ENCODE results near the gene MRPL14. TPM values are rescaled to one million over a fixed set of nuclear protein-coding genes. Genes with fewer than 3 reads are reported as not detected.

Gene MRPL14
- total and polyA plus RNA-seq, 2 of the 8 experiments (the other 6 are each of a cell fraction or from before 2014, with no cell fraction given): 82.0 to 97.1 TPM

GRCh38 chr6:44101832-44102231, 25.4 kb downstream of the MRPL14 start:
- Histone ChIP-seq H3K23me2 (ENCODE audit: low read depth, low read length) (no peaks in the 10 kb centered on the region), H4K20me1 (replicated peaks in 1 of 2; ENCODE audit: control insufficient read depth in 1 of 2, insufficient read depth in 2 of 2, low read length in 2 of 2) (peaks cover 9 to 21% of the 10 kb centered on the region in 2 experiments), H3K9ac (replicated peaks in 1 of 4; ENCODE audit: extremely low read depth in 1 of 4, low read depth in 3 of 4, low read length in 3 of 4) (no peak overlapping the region), H3K36me3 (ENCODE audit: control insufficient read depth in 2 of 4, insufficient read depth in 4 of 4, low read length in 3 of 4) (peaks cover 3 to 38% (median 9%) of the 10 kb centered on the region in 4 experiments; a peak in 6 of 8 replicates), H3K79me1 (ENCODE audit: low read depth, low read length) (peaks cover 9% of the 10 kb centered on the region), H2BK15ac (ENCODE audit: low read length) (no peak overlapping the region), H4K8ac (ENCODE audit: extremely low read depth, insufficient read depth, low read length) (0 out of 2 replicates have a peak overlapping the region, but pooled peaks have one; percentile 18), H2AK5ac (ENCODE audit: low read depth, low read length) (no peak overlapping the region), H2BK5ac (ENCODE audit: low read depth, low read length) (no peak overlapping the region), H2BK120ac (replicated peaks; ENCODE audit: low read depth, low read length) (no peak overlapping the region), H2BK12ac (ENCODE audit: low read depth, low read length) (no peak overlapping the region), H3K27me3 (replicated peaks in 1 of 4; ENCODE audit: control insufficient read depth in 3 of 4, extremely low read depth in 1 of 4, insufficient read depth in 3 of 4, low read length in 3 of 4) (no peaks in the 10 kb centered on the region), H3K27ac (ENCODE audit: low read depth, low read length) (no peak overlapping the region; the same call in 1 of the 2 replicates), H3K4me1 (replicated peaks in 1 of 4; ENCODE audit: control insufficient read depth in 3 of 4, insufficient read depth in 4 of 4, low read length in 3 of 4) (peaks cover 0 to 9% (median 0%) of the 10 kb centered on the region in 4 experiments; a peak in 2 of 7 replicates), H3K23ac (ENCODE audit: insufficient read length) (no peak overlapping the region), H3K56ac (replicated peaks; ENCODE audit: insufficient read length, low read depth, low read length) (no peak overlapping the region), H3K79me2 (ENCODE audit: control insufficient read depth in 1 of 2, insufficient read depth in 2 of 2, low read length in 2 of 2) (no peaks in the 10 kb centered on the region; a peak in 1 of 4 replicates), H3K4ac (replicated peaks; ENCODE audit: insufficient read length, low read depth, low read length) (no peak overlapping the region), H3K18ac (ENCODE audit: extremely low read depth, low read length) (no peak overlapping the region), H3K4me2 (ENCODE audit: insufficient read depth in 1 of 2, low read depth in 2 of 2, low read length in 2 of 2) (no peak overlapping the region), H2AFZ (ENCODE audit: low read length) (no peak overlapping the region), H3K4me3 (ENCODE audit: extremely low read depth in 1 of 4, insufficient read depth in 2 of 4, low read depth in 3 of 4, low read length in 4 of 4) (no peak overlapping the region), H4K91ac (replicated peaks; ENCODE audit: insufficient read length, low read length) (no peak overlapping the region), H3K14ac (ENCODE audit: insufficient read length) (no peak overlapping the region), H3K9me3 (ENCODE audit: insufficient read depth in 2 of 2, low read depth in 1 of 2, low read length in 1 of 2) (no peaks in the 10 kb centered on the region), H2BK20ac (ENCODE audit: low read length) (no peak overlapping the region), H4K5ac (ENCODE audit: insufficient read length, low read depth, low read length) (no peak overlapping the region)
- WGBS, 2 experiments (ENCODE audit: extremely low coverage in 1 of 2, insufficient coverage in 1 of 2, insufficient read length in 1 of 2, insufficient replicate concordance in 2 of 2, low coverage in 1 of 2, low lambda C conversion rate in 2 of 2, missing lambda C conversion rate in 1 of 2): 91% methylated on average over 4 of the region's 4 CpGs; no CpG with 5 or more reads in 1 of the 2 experiments
- DNase-seq (ENCODE audit: low read depth in 1 of 2, low spot score in 2 of 2) (no peak), FAIRE-seq (no peak)
- ChIA-PET POLR2A (ENCODE audit: partially characterized antibody) (interaction anchor here (0.8 to 2.7 kb wide), 4 partner anchors 16 to 153 kb away, joined by 3 to 6 read pairs (median 4); partner anchors contain the start of gene HSP90AB1), CTCF (ENCODE audit: partially characterized antibody) (interaction anchor here (1.3 to 10.8 kb wide), 6 partner anchors 12 to 126 kb away, joined by 6 to 255 read pairs (median 20); no protein-coding TSS in a partner anchor)
- TF ChIP-seq SIRT6 (IDR thresholded peaks at IDR 0.05; ENCODE audit: low read length): no peak
- TF ChIP-seq CHD2 (IDR thresholded peaks at IDR 0.05; ENCODE audit: low read length): no peak
- TF ChIP-seq GTF2F1 (IDR thresholded peaks at IDR 0.05; ENCODE audit: borderline replicate concordance, low read depth, low read length): no peak
- no peak for TF ChIP-seq SIN3A (conservative IDR thresholded peaks at IDR 0.05 in 1 of 2, IDR thresholded peaks at IDR 0.05 in 1 of 2; ENCODE audit: low read depth in 1 of 2, low read length in 2 of 2)
- TF ChIP-seq POU5F1 (IDR thresholded peaks at IDR 0.05; ENCODE audit: low read depth, low read length): no peak
- TF ChIP-seq PHF8 (conservative IDR thresholded peaks at IDR 0.05; ENCODE audit: low read depth, low read length): no peak
- no peak for TF ChIP-seq ATF2 (IDR thresholded peaks at IDR 0.05; ENCODE audit: low read length)
- TF ChIP-seq POLR2A (IDR thresholded peaks at IDR 0.05; ENCODE audit: control extremely low read depth in 1 of 2, low read depth in 2 of 2, low read length in 2 of 2): no peak
- TF ChIP-seq FOSL1 (IDR thresholded peaks at IDR 0.05; ENCODE audit: insufficient read depth, low read depth, low read length): no peak
- TF ChIP-seq ATF3 (IDR thresholded peaks at IDR 0.05; ENCODE audit: insufficient read depth, low read depth, low read length): no peak
- no peak for TF ChIP-seq EP300 (IDR thresholded peaks at IDR 0.05; ENCODE audit: borderline replicate concordance in 1 of 2, low read depth in 2 of 2, low read length in 2 of 2)
